ENCODE results near the gene GSAP. TPM values are rescaled to one million over a fixed set of nuclear protein-coding genes. Genes with fewer than 3 reads are reported as not detected.

GSAP gene
- total RNA-seq, 4 donors from 2014 or later, result 12.6 to 22.8 (median 17.0) TPM

GRCh38 chr7:77265666-77266065 lies 150.5 kb downstream of the GSAP start:
- TF ChIP-seq POLR2A (IDR thresholded peaks at IDR 0.05; ENCODE audit: low read depth), result no peak
- TF ChIP-seq EP300 (IDR thresholded peaks at IDR 0.05), result no peak
- TF ChIP-seq CTCF (IDR thresholded peaks at IDR 0.05), result no peak
- TF ChIP-seq POLR2AphosphoS5 (IDR thresholded peaks at IDR 0.05), result no peak
- Histone ChIP-seq H3K27me3 (no peaks in the 10 kb centered on the region), H3K9me3 (no peaks in the 10 kb centered on the region), H3K4me1 (peaks cover 12 to 17% (median 14%) of the 10 kb centered on the region in 4 donors), H3K27ac (replicated peaks in 1 of 4) (no peak overlapping the region), H3K4me3 (no peak overlapping the region), H3K36me3 (peaks cover 0 to 11% (median 3%) of the 10 kb centered on the region in 4 donors)
- WGBS, result 81% methylated on average over 4 of the region's 4 CpGs
- no peak for DNase-seq (ENCODE audit: extremely low spot score)
- intact Hi-C loops (cut with DNase I), result no loop called here

GRCh38 chr7:77262316-77262715 lies 153.8 kb downstream of the GSAP start:
- H3K4me1 ChIP-seq, result no peaks in the 10 kb centered on the region
- no peak overlapping the region for H3K27ac ChIP-seq (replicated peaks in 1 of 4)
- no peak for TF ChIP-seq POLR2A (IDR thresholded peaks at IDR 0.05; ENCODE audit: low read depth)
- TF ChIP-seq CTCF (IDR thresholded peaks at IDR 0.05), result no peak
- TF ChIP-seq POLR2AphosphoS5 (IDR thresholded peaks at IDR 0.05), result no peak
- no peak for TF ChIP-seq EP300 (IDR thresholded peaks at IDR 0.05)
- no peak overlapping the region for H3K4me3 ChIP-seq
- peaks cover 0 to 11% (median 5%) of the 10 kb centered on the region in 4 donors for H3K36me3 ChIP-seq
- no peaks in the 10 kb centered on the region for H3K9me3 ChIP-seq
- DNase-seq (ENCODE audit: extremely low spot score), result no peak
- intact Hi-C loops (cut with DNase I), result no loop called here
- WGBS, result 96% methylated on average over 4 of the region's 4 CpGs
- H3K27me3 ChIP-seq, result no peaks in the 10 kb centered on the region

Other genes with a start within 250 kb of the GSAP start
- 100 to 1,000 TPM; 217 to 349 (median 305) TPM for gene FGL2, start 216.5 kb downstream of the GSAP start, total RNA-seq
- gene PTPN12, start 120.9 kb upstream of the GSAP start, total RNA-seq, result 100 to 1,000 TPM in 2 of 4 donors, 10 to 100 TPM in 2; 89.1 to 126 (median 98.4) TPM

All from esophagus muscularis mucosa (tissue), 4 donors.